Hematopoietic multipotent progenitor cell treated with erythropoietin and hydrocortisone succinate and interleukin-3 and kit ligand, for 8 days (in vitro differentiated cells): ENCODE data around the gene ERCC6L.

Source experiments
- DNase-seq: peaks from one replicate; pipeline ENCODE4 v3.0.0-alpha.2; 2015

The ERCC6L gene

GRCh38 chrX:72238721-72239475 lies at the start of gene ERCC6L:
Gene ERCC6L (minus strand): TSS chrX:72239027. CDS start chrX:72238911, 116 bp downstream.
- peak; percentile 89 for DNase-seq

GRCh38 chrX:72282302-72282701 lies 43.5 kb upstream of the ERCC6L start:
- DNase-seq = no peak

- no peak for DNase-seq
Observed at GRCh38 chrX:72280321-72280845, 41.6 kb upstream of the ERCC6L start.

- no peak for DNase-seq
Observed at GRCh38 chrX:72276478-72276953, 37.7 kb upstream of the ERCC6L start.

- no peak for DNase-seq
Observed at GRCh38 chrX:72274526-72274925, 35.7 kb upstream of the ERCC6L start.

GRCh38 chrX:72273718-72274117 lies 34.9 kb upstream of the ERCC6L start:
- DNase-seq = no peak

- no peak for DNase-seq
Observed at GRCh38 chrX:72272868-72273267, 34.0 kb upstream of the ERCC6L start.

- no peak for DNase-seq
Observed at GRCh38 chrX:72271812-72272211, 33.0 kb upstream of the ERCC6L start.

- DNase-seq = no peak
Observed at GRCh38 chrX:72271091-72271788, 32.4 kb upstream of the ERCC6L start.

- DNase-seq = no peak
Observed at GRCh38 chrX:72270316-72270866, 31.6 kb upstream of the ERCC6L start.

GRCh38 chrX:72269671-72270251 lies 30.9 kb upstream of the ERCC6L start:
- no peak for DNase-seq

- no peak for DNase-seq
Observed at GRCh38 chrX:72268597-72269365, 30.0 kb upstream of the ERCC6L start.

GRCh38 chrX:72265263-72265662 lies 26.4 kb upstream of the ERCC6L start:
- no peak for DNase-seq

- peak; percentile 65 for DNase-seq
Observed at GRCh38 chrX:72262077-72262476, 23.2 kb upstream of the ERCC6L start.

GRCh38 chrX:72260448-72260847 lies 21.6 kb upstream of the ERCC6L start:
- DNase-seq = no peak

GRCh38 chrX:72258174-72258573 lies 19.3 kb upstream of the ERCC6L start:
- DNase-seq = no peak

- DNase-seq = no peak
Observed at GRCh38 chrX:72255864-72256263, 17.0 kb upstream of the ERCC6L start.

GRCh38 chrX:72255445-72255844 lies 16.6 kb upstream of the ERCC6L start:
- no peak for DNase-seq

- no peak for DNase-seq
Observed at GRCh38 chrX:72254816-72255215, 16.0 kb upstream of the ERCC6L start.

GRCh38 chrX:72253686-72254085 lies 14.9 kb upstream of the ERCC6L start:
- DNase-seq = no peak

- peak; percentile 13 for DNase-seq
Observed at GRCh38 chrX:72247206-72247942, 8.5 kb upstream of the ERCC6L start.
